Coronary artery (tissue), 2 donors: ENCODE results near the gene RGS6.
"Not testable (repeated sequence)": the region's sequence is repeated elsewhere in the genome, so short reads cannot be mapped to it uniquely, and the experiment has no call there.

Experiments used
- DNase-seq: peaks from one replicate; pipeline ENCODE4 v3.0.0-alpha.2; 2017; ENCODE audit warnings: low spot score
- H3K27ac ChIP-seq, 2 donors: fragments of 200-600 bp; sonication (generic); one replicate each; pipeline ENCODE4 v1.5.1; 2016 to 2019
- H3K4me3 ChIP-seq: fragments of 200-600 bp; sonication (generic); 2 replicates; pipeline ENCODE4 v1.5.1; 2016; ENCODE audit warnings: mild to moderate bottlenecking, moderate library complexity
- CTCF ChIP-seq: fragments of 200-600 bp; sonication (generic); IDR thresholded peaks from one replicate; pipeline ENCODE4 v1.5.1; 2019; ENCODE audit warnings: antibody characterized with exemption

The RGS6 gene

GRCh38 chr14:72464226-72464625 lies 532.0 kb downstream of the RGS6 start:
- no peak for DNase-seq
- TF ChIP-seq CTCF, result no peak
- Histone ChIP-seq H3K4me3 (no peak overlapping the region), H3K27ac (no peak overlapping the region)

- TF ChIP-seq CTCF, result no peak
- no peak for DNase-seq
- H3K27ac ChIP-seq, result no peak overlapping the region
- no peak overlapping the region for H3K4me3 ChIP-seq
These were observed 534.1 kb downstream of the RGS6 start for GRCh38 chr14:72466325-72466724.

GRCh38 chr14:72471346-72471745 lies 539.1 kb downstream of the RGS6 start:
- Histone ChIP-seq H3K27ac (no peak overlapping the region), H3K4me3 (no peak overlapping the region)
- DNase-seq, result no peak
- no peak for TF ChIP-seq CTCF

- no peak overlapping the region for H3K4me3 ChIP-seq
- no peak for DNase-seq
- TF ChIP-seq CTCF, result no peak
- no peak overlapping the region for H3K27ac ChIP-seq
These were observed 540.6 kb downstream of the RGS6 start for GRCh38 chr14:72472845-72473244.

- Histone ChIP-seq H3K4me3 (no peak overlapping the region), H3K27ac (no peak overlapping the region)
- DNase-seq, result no peak
- no peak for TF ChIP-seq CTCF
These were observed 544.6 kb downstream of the RGS6 start for GRCh38 chr14:72476657-72477499.

- DNase-seq, H3K27ac ChIP-seq, H3K4me3 ChIP-seq: not testable (repeated sequence)
These were observed 545.3 kb downstream of the RGS6 start for GRCh38 chr14:72477578-72477977.

GRCh38 chr14:72478471-72478893 lies 546.3 kb downstream of the RGS6 start:
- TF ChIP-seq CTCF, result no peak
- no peak overlapping the region for H3K4me3 ChIP-seq
- H3K27ac ChIP-seq, result no peak overlapping the region
- no peak for DNase-seq
